Mesodermal cell (in vitro differentiated cells): ENCODE data around the gene NLRP3. TPM values are rescaled to one million over a fixed set of nuclear protein-coding genes. Genes with fewer than 3 reads are reported as not detected.
"Not testable (repeated sequence)": the region's sequence is repeated elsewhere in the genome, so short reads cannot be mapped to it uniquely, and the experiment has no call there.

Experiments
- H3K27ac ChIP-seq: 2 replicates; pipeline ENCODE4 v1.7.0; 2013; ENCODE audit warnings: mild to moderate bottlenecking, low read depth, low read length, moderate library complexity; ENCODE audit not compliant: severe bottlenecking
- H3K36me3 ChIP-seq: 2 replicates; pipeline ENCODE4 v1.7.1; 2013; ENCODE audit warnings: mild to moderate bottlenecking, low read length, moderate library complexity; ENCODE audit not compliant: control insufficient read depth, insufficient read depth
- H3K4me1 ChIP-seq: one replicate; pipeline ENCODE4 v1.7.1; 2013; ENCODE audit warnings: mild to moderate bottlenecking, low read length; ENCODE audit not compliant: insufficient read depth, control insufficient read depth, poor library complexity, severe bottlenecking
- H3K4me3 ChIP-seq: 2 replicates; pipeline ENCODE4 v1.7.0; 2013; ENCODE audit warnings: low read length, control low read depth, mild to moderate bottlenecking; ENCODE audit not compliant: insufficient read depth, poor library complexity, severe bottlenecking; ENCODE audit errors: extremely low read depth
- H3K9me3 ChIP-seq: 2 replicates; pipeline ENCODE4 v1.7.1; 2013; ENCODE audit warnings: mild to moderate bottlenecking, low read length, moderate library complexity; ENCODE audit not compliant: control insufficient read depth
- WGBS, 2 experiments: methylation state at CpG; one replicate each; pipeline ENCODE4 v1.1.5; 2013; ENCODE audit warnings: missing lambda C conversion rate in 2 of 2; ENCODE audit not compliant: insufficient coverage in 2 of 2; 5-methylcytosine and 5-hydroxymethylcytosine counted together
- polyA plus RNA-seq, 2 experiments: library from polyadenylated mRNA; stranded (reverse); fragments of 50-300 nt; gene quantifications; one replicate each; pipeline ENCODE4 v1.2.3, GENCODE V29; 2013

NLRP3 gene
- polyA plus RNA-seq (2013, experiment 1 of 2) = 0.22 TPM
- 0.20 TPM for polyA plus RNA-seq (2013, experiment 2 of 2)

- 86 to 90% methylated on average over 11 to 15 of the region's 19 CpGs for WGBS, 2 experiments
- Histone ChIP-seq H3K9me3 (no peaks in the 10 kb centered on the region), H3K27ac (no peak within 1 kb of the TSS), H3K4me3 (no peak within 1 kb of the TSS), H3K36me3 (no peaks in the 10 kb centered on the region), H3K4me1 (peaks cover 4% of the 10 kb centered on the region)
Measured at GRCh38 chr1:247415423-247416361, at the start of gene NLRP3. Gene NLRP3, plus strand, starts transcription at chr1:247416173. Its CDS starts 2,628 bp downstream, at chr1:247418801.

DNA sequence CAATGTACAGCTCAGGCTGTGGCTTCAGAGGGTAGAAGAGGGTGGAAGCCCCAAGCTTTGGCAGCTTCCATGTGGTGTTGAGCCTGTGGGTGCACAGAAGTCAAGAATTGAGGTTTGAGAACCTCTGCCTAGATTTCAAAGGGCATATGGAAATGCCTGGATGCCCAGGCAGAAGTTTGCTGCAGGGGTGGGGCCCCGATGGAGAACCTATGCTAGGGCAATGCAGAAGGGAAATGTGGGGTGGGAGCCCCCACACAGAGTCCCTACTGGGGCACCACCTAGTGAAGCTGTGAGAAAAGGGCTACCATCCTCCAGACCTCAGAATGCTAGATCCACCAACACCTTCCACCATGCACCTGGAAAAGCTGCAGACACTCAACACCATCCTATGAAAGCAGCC is 49.6 kb upstream of the NLRP3 start:
- WGBS, 2 experiments = 80% methylated on average over 1 of the region's 1 CpG; no CpG with 5 or more reads in 1 of the 2 experiments

GRCh38 chr1:247366926-247367645 is 48.9 kb upstream of the NLRP3 start:
- no CpG with 5 or more reads among the region's 4 CpGs for WGBS, 2 experiments
- H3K36me3 ChIP-seq = no peaks in the 10 kb centered on the region
- no peak overlapping the region for H3K27ac ChIP-seq
- H3K9me3 ChIP-seq = peaks cover 19% of the 10 kb centered on the region
- H3K4me1 ChIP-seq = peaks cover 7% of the 10 kb centered on the region
- no peak overlapping the region for H3K4me3 ChIP-seq

More for the DNA sequence above, 49.6 kb upstream of the NLRP3 start:
- H3K4me1 ChIP-seq, H3K27ac ChIP-seq, H3K36me3 ChIP-seq, H3K4me3 ChIP-seq: not testable (repeated sequence)
- H3K9me3 ChIP-seq = peaks cover 19% of the 10 kb centered on the region

DNA sequence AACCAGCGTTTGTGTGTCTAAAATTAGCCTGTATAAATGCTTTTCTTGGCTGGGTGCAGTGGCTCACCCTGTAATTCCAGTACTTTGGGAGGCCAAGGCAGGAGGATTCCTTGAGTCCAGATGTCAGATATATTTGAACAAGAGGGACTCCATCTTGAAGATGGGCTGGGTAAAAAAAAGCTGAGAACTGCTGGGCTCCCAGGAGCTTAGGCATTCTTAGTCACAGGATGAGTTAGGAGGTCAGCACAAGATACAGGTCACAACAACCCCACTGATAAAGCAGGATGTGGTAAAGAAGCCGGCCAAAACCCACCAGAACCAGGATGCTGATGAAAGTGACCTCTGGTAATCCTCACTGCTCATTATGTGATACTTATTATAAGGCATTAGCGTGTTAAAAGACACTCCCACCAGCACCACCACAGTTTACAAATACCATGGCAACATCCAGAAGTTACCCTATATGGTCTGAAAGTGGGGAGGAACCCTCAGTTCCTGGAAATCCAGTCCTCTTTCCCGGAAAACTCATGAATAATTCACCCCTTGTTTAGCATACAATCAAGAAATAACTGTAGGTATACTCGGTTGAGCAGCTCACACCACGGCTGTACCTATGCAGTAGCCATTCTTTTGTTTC is 48.1 kb upstream of the NLRP3 start:
- Histone ChIP-seq H3K4me3 (no peak overlapping the region), H3K27ac (no peak overlapping the region), H3K36me3 (no peaks in the 10 kb centered on the region), H3K9me3 (peaks cover 19% of the 10 kb centered on the region), H3K4me1 (peaks cover 7% of the 10 kb centered on the region)
- WGBS, 2 experiments = 88 to 91% methylated on average over 5 of the region's 6 CpGs

- Histone ChIP-seq H3K36me3 (no peaks in the 10 kb centered on the region), H3K27ac (no peak overlapping the region), H3K4me1 (peaks cover 7% of the 10 kb centered on the region), H3K4me3 (no peak overlapping the region), H3K9me3 (peaks cover 19% of the 10 kb centered on the region)
- 85 to 89% methylated on average over 4 to 5 of the region's 7 CpGs for WGBS, 2 experiments
Measured at GRCh38 chr1:247368490-247369145, 47.4 kb upstream of the NLRP3 start.

- 78 to 82% methylated on average over 11 to 13 of the region's 16 CpGs for WGBS, 2 experiments
- peaks cover under 1% of the 10 kb centered on the region for H3K9me3 ChIP-seq
- peak overlapping the region; percentile 57 for H3K27ac ChIP-seq
- no peak overlapping the region for H3K4me3 ChIP-seq
- no peaks in the 10 kb centered on the region for H3K36me3 ChIP-seq
- H3K4me1 ChIP-seq = peaks cover 7% of the 10 kb centered on the region
Measured at GRCh38 chr1:247370786-247371732, 44.9 kb upstream of the NLRP3 start.

GRCh38 chr1:247371801-247372259 is 44.1 kb upstream of the NLRP3 start:
- WGBS, 2 experiments = 87 to 96% methylated on average over 15 of the region's 16 CpGs
- no peaks in the 10 kb centered on the region for H3K9me3 ChIP-seq
- no peak overlapping the region for H3K4me3 ChIP-seq
- no peak overlapping the region for H3K27ac ChIP-seq
- H3K36me3 ChIP-seq = no peaks in the 10 kb centered on the region
- H3K4me1 ChIP-seq = peaks cover 8% of the 10 kb centered on the region

DNA sequence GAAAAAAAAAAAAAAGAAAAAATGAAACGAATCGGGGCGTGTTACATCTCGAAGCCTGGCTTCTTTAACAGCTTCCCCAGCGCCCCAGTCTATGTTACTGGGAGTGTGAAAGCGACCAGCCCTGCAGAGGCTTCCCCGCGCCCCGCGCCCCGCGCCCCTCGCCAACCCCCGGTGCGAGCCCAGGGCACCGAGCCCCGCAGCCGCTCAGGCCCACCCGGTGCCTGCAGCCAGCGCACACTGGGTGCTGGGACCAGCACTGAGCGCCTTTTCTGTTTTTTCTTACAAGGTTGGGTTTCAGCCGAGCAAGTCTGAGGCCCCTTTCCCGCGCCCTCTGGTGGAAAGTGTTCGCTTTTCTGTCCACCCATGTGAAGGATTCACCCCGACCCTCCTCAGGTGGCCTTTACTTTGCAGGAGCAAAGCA is 42.2 kb upstream of the NLRP3 start:
- no peak overlapping the region for H3K4me3 ChIP-seq
- WGBS, 2 experiments = 80 to 86% methylated on average over 20 to 26 of the region's 26 CpGs
- peaks cover 12% of the 10 kb centered on the region for H3K4me1 ChIP-seq
- no peaks in the 10 kb centered on the region for H3K36me3 ChIP-seq
- no peak overlapping the region for H3K27ac ChIP-seq
- H3K9me3 ChIP-seq = no peaks in the 10 kb centered on the region

DNA sequence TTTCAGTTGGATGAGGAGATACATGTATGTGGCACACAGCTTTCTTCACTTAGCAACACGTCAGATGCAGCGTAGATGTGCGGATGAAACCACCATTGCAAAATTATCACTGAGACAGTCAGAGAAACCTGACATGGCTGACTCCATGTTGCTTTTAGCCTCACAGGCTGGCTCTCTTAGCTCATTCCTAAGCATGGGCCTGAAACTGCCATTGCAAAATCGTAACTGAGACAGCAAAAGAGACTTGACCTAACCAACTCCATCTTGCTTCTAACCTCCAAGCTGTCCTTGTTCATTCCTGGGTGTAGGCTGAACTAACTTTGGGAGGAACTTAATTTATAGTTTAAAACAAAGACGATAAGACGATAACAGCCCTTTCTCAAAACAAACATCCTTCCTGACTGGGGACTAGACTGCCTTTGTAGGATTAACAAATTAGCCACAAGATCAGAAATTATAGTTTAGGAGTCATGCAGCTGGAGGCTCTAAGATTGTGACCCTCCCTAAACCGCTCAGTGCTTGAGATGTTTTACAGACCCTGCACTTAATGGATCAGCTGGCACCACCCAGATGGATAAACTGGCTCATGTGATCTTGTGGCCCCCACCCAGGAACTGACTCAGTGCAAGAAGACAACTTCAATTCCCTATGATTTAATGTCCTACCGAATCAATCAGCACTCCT is 41.2 kb upstream of the NLRP3 start:
- H3K4me1 ChIP-seq = peaks cover 12% of the 10 kb centered on the region
- H3K27ac ChIP-seq = not testable (repeated sequence)
- WGBS, 2 experiments = 93 to 94% methylated on average over 4 to 6 of the region's 8 CpGs

More for the DNA sequence above, 41.2 kb upstream of the NLRP3 start:
- H3K36me3 ChIP-seq, H3K4me3 ChIP-seq, H3K9me3 ChIP-seq: not testable (repeated sequence)
